Stomach (tissue), 4 donors: Measurements from ENCODE around the gene OXCT1.

Experiments
- CTCF ChIP-seq, 7 experiments: fragments of 450-650 bp in 4 of 7; fragments of 200-600 bp in 3 of 7; sonication (generic) in 3 of 7; IDR thresholded peaks; one replicate each; pipeline ENCODE4 v1.5.1; 2016 to 2019; ENCODE audit warnings: antibody characterized with exemption in 7 of 7, control low read depth in 2 of 7, mild to moderate bottlenecking in 1 of 7
- EP300 ChIP-seq: sonication (generic); formaldehyde crosslinking; IDR thresholded peaks from one replicate; pipeline ENCODE4 v1.6.1; 2017; ENCODE audit warnings: antibody characterized with exemption
- POLR2A ChIP-seq, 4 donors: fragments of 450-650 bp; IDR thresholded peaks; one replicate each; pipeline ENCODE4 v1.6.1; 2016; ENCODE audit warnings: antibody characterized with exemption in 4 of 4, control low read depth in 2 of 4, mild to moderate bottlenecking in 1 of 4, moderate library complexity in 1 of 4
- POLR2AphosphoS5 ChIP-seq, 3 donors: sonication (generic); formaldehyde crosslinking; IDR thresholded peaks; one replicate each; pipeline ENCODE4 v1.6.1; 2016; ENCODE audit warnings: antibody characterized with exemption in 3 of 3

GRCh38 chr5:41857989-41858388, 12.2 kb downstream of the OXCT1 start:
- TF ChIP-seq CTCF (IDR thresholded peaks at IDR 0.05) (no peak), POLR2A (IDR thresholded peaks at IDR 0.05) (no peak), EP300 (no peak), POLR2AphosphoS5 (IDR thresholded peaks at IDR 0.05) (no peak)
